HG03064 (cell line): ENCODE data around the gene ECM2.

Experiments
- ATAC-seq: cut with Tn5 transposase; IDR thresholded peaks from one replicate; pipeline ENCODE4 v1.9.1; 2021; ENCODE audit warnings: low read depth; ENCODE audit not compliant: unreplicated experiment

ECM2 gene

GRCh38 chr9:92476962-92477361 lies 58.8 kb downstream of the ECM2 start:
- no peak for ATAC-seq

- ATAC-seq, result no peak
Observed at GRCh38 chr9:92474587-92474986, 61.2 kb downstream of the ECM2 start.

GRCh38 chr9:92468206-92468605 lies 67.6 kb downstream of the ECM2 start:
- no peak for ATAC-seq

- no peak for ATAC-seq
Observed at GRCh38 chr9:92467511-92467910, 68.3 kb downstream of the ECM2 start.

- no peak for ATAC-seq
Observed at GRCh38 chr9:92467041-92467440, 68.7 kb downstream of the ECM2 start.

GRCh38 chr9:92463984-92464383 lies 71.8 kb downstream of the ECM2 start:
- ATAC-seq, result no peak

- no peak for ATAC-seq
Observed at GRCh38 chr9:92463387-92463786, 72.4 kb downstream of the ECM2 start.

GRCh38 chr9:92457576-92457975 lies 78.2 kb downstream of the ECM2 start:
- ATAC-seq, result no peak

GRCh38 chr9:92455217-92455616 lies 80.6 kb downstream of the ECM2 start:
- ATAC-seq, result no peak

GRCh38 chr9:92446536-92446935 lies 89.3 kb downstream of the ECM2 start:
- no peak for ATAC-seq
